NCI-H524 (cell line): Measurements from ENCODE around the gene TANC1.

Experiments used
- DNase-seq, 2 experiments: peaks; one replicate each; lab custom pipeline; 2025; lab: John Stamatoyannopoulos, UW

TANC1 gene

GRCh38 chr2:158968396-158969161 is at the start of gene TANC1:
TANC1 (plus strand) TSS chr2:158968640; CDS start chr2:159065911, 97,271 bp downstream.
- DNase-seq: peak; percentile 53 to 86

GRCh38 chr2:158921599-158922408 is 46.6 kb upstream of the TANC1 start:
- no peak for DNase-seq

GRCh38 chr2:158922601-158923000 is 45.8 kb upstream of the TANC1 start:
- DNase-seq: no peak

- DNase-seq: no peak
Observed at GRCh38 chr2:158923180-158923594, 45.3 kb upstream of the TANC1 start.

GRCh38 chr2:158923641-158924040 is 44.8 kb upstream of the TANC1 start:
- DNase-seq: no peak

- no peak for DNase-seq
Observed at GRCh38 chr2:158926478-158926948, 41.9 kb upstream of the TANC1 start.

- DNase-seq: no peak
Observed at GRCh38 chr2:158928515-158928914, 39.9 kb upstream of the TANC1 start.

- no peak for DNase-seq
Observed at GRCh38 chr2:158928965-158929364, 39.5 kb upstream of the TANC1 start.

- DNase-seq: no peak
Observed at GRCh38 chr2:158931572-158931971, 36.9 kb upstream of the TANC1 start.

- no peak for DNase-seq
Observed at GRCh38 chr2:158932131-158932645, 36.3 kb upstream of the TANC1 start.

- no peak for DNase-seq
Observed at GRCh38 chr2:158934170-158934569, 34.3 kb upstream of the TANC1 start.

- no peak for DNase-seq
Observed at GRCh38 chr2:158935617-158936016, 32.8 kb upstream of the TANC1 start.

- DNase-seq: no peak
Observed at GRCh38 chr2:158936978-158937377, 31.5 kb upstream of the TANC1 start.

- no peak for DNase-seq
Observed at GRCh38 chr2:158940356-158940755, 28.1 kb upstream of the TANC1 start.

GRCh38 chr2:158943973-158944372 is 24.5 kb upstream of the TANC1 start:
- no peak for DNase-seq

- DNase-seq: no peak
Observed at GRCh38 chr2:158948964-158949699, 19.3 kb upstream of the TANC1 start.

GRCh38 chr2:158953454-158953853 is 15.0 kb upstream of the TANC1 start:
- no peak for DNase-seq

- peak in 1 of 2 experiments; percentile 54 for DNase-seq
Observed at GRCh38 chr2:158953926-158954763, 14.3 kb upstream of the TANC1 start.

GRCh38 chr2:158955842-158956365 is 12.5 kb upstream of the TANC1 start:
- no peak for DNase-seq

GRCh38 chr2:158958365-158958764 is 10.1 kb upstream of the TANC1 start:
- DNase-seq: no peak

GRCh38 chr2:158960193-158960592 is 8.2 kb upstream of the TANC1 start:
- no peak for DNase-seq
